ENCODE measurements around the gene SHB.

SHB gene

GRCh38 chr9:37927132-37927531, 141.9 kb downstream of the SHB start:
- DNase-seq (ENCODE audit: extremely low spot score, insufficient read length, low read depth) (no peak), FAIRE-seq (no peak)

- no peak for FAIRE-seq
- DNase-seq (ENCODE audit: extremely low spot score, insufficient read length, low read depth), result no peak
These were observed 142.3 kb downstream of the SHB start for GRCh38 chr9:37926737-37927118.

GRCh38 chr9:37925786-37926736, 143.0 kb downstream of the SHB start:
- DNase-seq (ENCODE audit: extremely low spot score, insufficient read length, low read depth) (no peak), FAIRE-seq (no peak)

- DNase-seq (ENCODE audit: extremely low spot score, insufficient read length, low read depth) (no peak), FAIRE-seq (no peak)
These were observed 144.0 kb downstream of the SHB start for GRCh38 chr9:37925006-37925405.

GRCh38 chr9:37924538-37924937, 144.5 kb downstream of the SHB start:
- DNase-seq (ENCODE audit: extremely low spot score, insufficient read length, low read depth) (no peak), FAIRE-seq (no peak)

- FAIRE-seq (no peak), DNase-seq (ENCODE audit: extremely low spot score, insufficient read length, low read depth) (no peak)
These were observed 145.1 kb downstream of the SHB start for GRCh38 chr9:37923796-37924427.

- DNase-seq (ENCODE audit: extremely low spot score, insufficient read length, low read depth) (no peak), FAIRE-seq (no peak)
These were observed 145.8 kb downstream of the SHB start for GRCh38 chr9:37923118-37923795.

- no peak for DNase-seq (ENCODE audit: extremely low spot score, insufficient read length, low read depth)
- FAIRE-seq, result no peak
These were observed 146.5 kb downstream of the SHB start for GRCh38 chr9:37922363-37923117.

- FAIRE-seq (no peak), DNase-seq (ENCODE audit: extremely low spot score, insufficient read length, low read depth) (no peak)
These were observed 147.3 kb downstream of the SHB start for GRCh38 chr9:37921546-37922300.

- no peak for FAIRE-seq
- DNase-seq (ENCODE audit: extremely low spot score, insufficient read length, low read depth), result no peak
These were observed 147.9 kb downstream of the SHB start for GRCh38 chr9:37921168-37921510.

GRCh38 chr9:37920471-37921167, 148.4 kb downstream of the SHB start:
- peak; percentile 61 for FAIRE-seq
- DNase-seq (ENCODE audit: extremely low spot score, insufficient read length, low read depth), result no peak

- FAIRE-seq, result no peak
- no peak for DNase-seq (ENCODE audit: extremely low spot score, insufficient read length, low read depth)
These were observed 149.1 kb downstream of the SHB start for GRCh38 chr9:37919956-37920335.

- no peak for DNase-seq (ENCODE audit: extremely low spot score, insufficient read length, low read depth)
- FAIRE-seq, result no peak
These were observed 149.6 kb downstream of the SHB start for GRCh38 chr9:37919246-37919955.

- no peak for DNase-seq (ENCODE audit: extremely low spot score, insufficient read length, low read depth)
- FAIRE-seq, result no peak
These were observed 150.3 kb downstream of the SHB start for GRCh38 chr9:37918665-37919170.

- DNase-seq (ENCODE audit: extremely low spot score, insufficient read length, low read depth) (no peak), FAIRE-seq (no peak)
These were observed 151.0 kb downstream of the SHB start for GRCh38 chr9:37917801-37918664.

GRCh38 chr9:37917313-37917731, 151.7 kb downstream of the SHB start:
- FAIRE-seq (no peak), DNase-seq (ENCODE audit: extremely low spot score, insufficient read length, low read depth) (no peak)

All from GM18507 (cell line).